ENCODE data around the gene HFE.

- TF ChIP-seq ELF4 (IDR thresholded peaks at IDR 0.05) (no peak), FOXK2 (IDR thresholded peaks at IDR 0.05) (no peak), NFRKB (IDR thresholded peaks at IDR 0.05) (no peak), FOXM1 (IDR thresholded peaks at IDR 0.05; ENCODE audit: borderline replicate concordance) (no peak), CTBP1 (IDR thresholded peaks at IDR 0.05; ENCODE audit: borderline replicate concordance) (no peak), TARDBP (IDR thresholded peaks at IDR 0.05) (no peak)
Observed at GRCh38 chr6:26123675-26123946, 36.4 kb downstream of the HFE start.
